Natural killer cell (primary cell): ENCODE results near the gene RINL. TPM values are rescaled to one million over a fixed set of nuclear protein-coding genes. Genes with fewer than 3 reads are reported as not detected.
A peak's percentile ranks its signal among the peaks of the same experiment; 100 is the strongest.

Source experiments
- ATAC-seq, 3 donors: fragments of 150-1000 bp in 2 of 3; fragments of 200-7000 bp in 1 of 3; cut with Tn5 transposase; 1 replicate in 1 of 3; 2 replicates in 2 of 3; pipeline ENCODE4 v1.10.0; 2021; ENCODE audit warnings: mild to moderate bottlenecking in 2 of 3, moderate library complexity in 2 of 3
- DNase-seq, 2 donors: peaks; one replicate each; pipeline versions ENCODE4 v3.0.0 to v3.0.0-alpha.2; 2013 to 2021; ENCODE audit warnings: mixed read lengths in 1 of 2
- H3K27ac ChIP-seq: one replicate; pipeline ENCODE4 v1.5.1; 2013; ENCODE audit warnings: mild to moderate bottlenecking, low read length
- H3K27me3 ChIP-seq: one replicate; pipeline ENCODE4 v1.6.1; 2013; ENCODE audit warnings: low read length; ENCODE audit not compliant: control insufficient read depth, insufficient read depth
- H3K36me3 ChIP-seq: one replicate; pipeline ENCODE4 v1.6.1; 2013; ENCODE audit warnings: low read length; ENCODE audit not compliant: control insufficient read depth, insufficient read depth
- H3K4me1 ChIP-seq: one replicate; pipeline ENCODE4 v1.6.1; 2013; ENCODE audit warnings: low read length; ENCODE audit not compliant: control insufficient read depth, insufficient read depth
- H3K4me3 ChIP-seq: one replicate; pipeline ENCODE4 v1.5.1; 2013; ENCODE audit warnings: low read length
- H3K9me3 ChIP-seq: one replicate; pipeline ENCODE4 v1.6.1; 2013; ENCODE audit warnings: low read length; ENCODE audit not compliant: control insufficient read depth, insufficient read depth
- H3K27ac Mint-ChIP-seq, 2 donors: one replicate each; pipeline ENCODE4 v1.8.0; 2022; ENCODE audit warnings: mild to moderate bottlenecking in 2 of 2, mixed read lengths in 2 of 2, moderate library complexity in 1 of 2
- H3K27me3 Mint-ChIP-seq, 2 donors: one replicate each; pipeline ENCODE4 v1.8.0; 2022; ENCODE audit warnings: low read depth in 2 of 2, mixed read lengths in 2 of 2
- H3K36me3 Mint-ChIP-seq: one replicate; pipeline ENCODE4 v1.8.0; 2022; ENCODE audit warnings: mixed read lengths
- H3K4me1 Mint-ChIP-seq, 2 donors: one replicate each; pipeline ENCODE4 v1.8.0; 2022; ENCODE audit warnings: mixed read lengths in 2 of 2
- H3K4me3 Mint-ChIP-seq: one replicate; pipeline ENCODE4 v1.8.0; 2022; ENCODE audit warnings: mild to moderate bottlenecking, moderate library complexity, mixed read lengths
- H3K9me3 Mint-ChIP-seq, 2 donors: one replicate each; pipeline ENCODE4 v1.8.0; 2022; ENCODE audit warnings: mixed read lengths in 2 of 2
- CTCF ChIP-seq: fragments of 200-600 bp; IDR thresholded peaks from one replicate; pipeline ENCODE4 v1.8.0; 2022; ENCODE audit warnings: antibody characterized with exemption
- WGBS: methylation state at CpG from one replicate; pipeline ENCODE4 v1.1.7; 2013; ENCODE audit warnings: missing lambda C conversion rate; ENCODE audit not compliant: insufficient coverage; 5-methylcytosine and 5-hydroxymethylcytosine counted together
- intact Hi-C: fragments of 100-400 bp; cut with micrococcal nuclease; formaldehyde crosslinking; loops from one replicate; pipeline ENCODE4 v1.14.2; 2022
- total RNA-seq, 4 donors: library from RNA; stranded (reverse); fragments of 120-200 nt in 1 of 4; gene quantifications; one replicate each; pipeline versions ENCODE4 v1.2.3 to v1.2.4, GENCODE V29; 2013 to 2022

The RINL gene
- total RNA-seq, 3 donors from 2014 or later (not counting 1 experiment from before 2014, with no cell fraction given), result 59.7 to 65.6 (median 59.7) TPM

GRCh38 chr19:38915329-38916321 lies 37.5 kb upstream of the RINL start:
- no peak for ATAC-seq
- H3K27ac Mint-ChIP-seq, result peak overlapping the region in 1 of 2 donors; percentile 58
- no peaks in the 10 kb centered on the region for H3K36me3 Mint-ChIP-seq
- Histone ChIP-seq H3K4me3 (no peak overlapping the region), H3K9me3 (no peaks in the 10 kb centered on the region), H3K4me1 (peaks cover 4% of the 10 kb centered on the region), H3K36me3 (no peaks in the 10 kb centered on the region), H3K27me3 (no peaks in the 10 kb centered on the region), H3K27ac (no peak overlapping the region)
- intact Hi-C loops, result no loop called here
- H3K4me3 Mint-ChIP-seq, result no peak overlapping the region
- no peak for DNase-seq
- 96% methylated on average over 44 of the region's 44 CpGs for WGBS
- H3K4me1 Mint-ChIP-seq, result peaks cover 8 to 15% of the 10 kb centered on the region in 2 donors
- H3K9me3 Mint-ChIP-seq, result no peaks in the 10 kb centered on the region
- TF ChIP-seq CTCF, result no peak
- H3K27me3 Mint-ChIP-seq, result no peaks in the 10 kb centered on the region

GRCh38 chr19:38913958-38914357 lies 35.9 kb upstream of the RINL start:
- Histone ChIP-seq H3K27ac (no peak overlapping the region), H3K9me3 (no peaks in the 10 kb centered on the region), H3K4me3 (no peak overlapping the region), H3K36me3 (no peaks in the 10 kb centered on the region), H3K4me1 (peaks cover 19% of the 10 kb centered on the region), H3K27me3 (no peaks in the 10 kb centered on the region)
- H3K27me3 Mint-ChIP-seq, result no peaks in the 10 kb centered on the region
- intact Hi-C loops, result no loop called here
- no peak for TF ChIP-seq CTCF
- no peaks in the 10 kb centered on the region for H3K36me3 Mint-ChIP-seq
- no peaks in the 10 kb centered on the region for H3K9me3 Mint-ChIP-seq
- no peak for DNase-seq
- no peak overlapping the region for H3K4me3 Mint-ChIP-seq
- H3K4me1 Mint-ChIP-seq, result peaks cover 11 to 23% of the 10 kb centered on the region in 2 donors
- no peak for ATAC-seq
- no peak overlapping the region for H3K27ac Mint-ChIP-seq
- 92% methylated on average over 8 of the region's 8 CpGs for WGBS

GRCh38 chr19:38912600-38913514 lies 34.8 kb upstream of the RINL start:
- peaks cover 2% of the 10 kb centered on the region for H3K36me3 ChIP-seq
- Mint-ChIP-seq H3K27ac (peak overlapping the region; percentile 36 to 63), H3K27me3 (no peaks in the 10 kb centered on the region), H3K9me3 (no peaks in the 10 kb centered on the region), H3K36me3 (no peaks in the 10 kb centered on the region), H3K4me1 (peaks cover 16 to 32% of the 10 kb centered on the region in 2 donors), H3K4me3 (no peak overlapping the region)
- intact Hi-C loops, result no loop called here
- H3K27ac ChIP-seq, result no peak overlapping the region
- 64% methylated on average over 12 of the region's 12 CpGs for WGBS
- no peak overlapping the region for H3K4me3 ChIP-seq
- ATAC-seq (peak in 1 of 3 donors; percentile 27), DNase-seq (no peak)
- TF ChIP-seq CTCF, result no peak
- H3K9me3 ChIP-seq, result no peaks in the 10 kb centered on the region
- no peaks in the 10 kb centered on the region for H3K27me3 ChIP-seq
- H3K4me1 ChIP-seq, result peaks cover 25% of the 10 kb centered on the region
